Raji (cell line): ENCODE measurements around the gene PXT1.

Experiments used
- POLR2A ChIP-seq: IDR thresholded peaks from 2 replicates; pipeline ENCODE4 v1.6.1; 2011; ENCODE audit warnings: low read depth, low read length, control low read depth; ENCODE audit not compliant: insufficient read depth

PXT1 gene, protein sequence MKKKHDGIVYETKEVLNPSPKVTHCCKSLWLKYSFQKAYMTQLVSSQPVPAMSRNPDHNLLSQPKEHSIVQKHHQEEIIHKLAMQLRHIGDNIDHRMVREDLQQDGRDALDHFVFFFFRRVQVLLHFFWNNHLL

GRCh38 chr6:36442671-36443470 is at the start of gene PXT1, which contains the start of gene KCTD20:
TSS of gene PXT1 (minus strand) at chr6:36442854. CDS start at chr6:36426082, 16,772 bp downstream.
TSS of gene KCTD20 (plus strand) at chr6:36443000. CDS start at chr6:36470098, 27,098 bp downstream.
- TF ChIP-seq POLR2A = peak; percentile 80

DNA sequence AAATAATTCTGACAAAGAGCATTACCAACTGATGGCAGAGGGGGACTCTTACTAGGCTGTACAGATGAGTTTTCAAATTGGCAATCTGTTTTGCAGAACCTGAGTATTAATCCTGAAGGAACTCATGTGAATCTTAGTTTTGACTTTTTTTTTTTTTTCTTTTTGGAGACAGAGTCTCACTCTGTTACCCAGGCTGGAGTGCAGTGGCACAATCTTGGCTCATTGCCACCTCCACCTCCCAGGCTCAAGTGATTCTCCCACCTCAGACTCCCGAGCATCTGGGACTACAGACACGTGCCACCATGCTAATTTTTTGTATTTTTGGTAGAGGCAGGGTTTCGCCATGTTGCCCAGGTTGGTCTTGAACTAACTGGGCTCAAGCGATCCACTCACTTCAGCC is 49.4 kb upstream of the PXT1 start:
- no peak for TF ChIP-seq POLR2A

DNA sequence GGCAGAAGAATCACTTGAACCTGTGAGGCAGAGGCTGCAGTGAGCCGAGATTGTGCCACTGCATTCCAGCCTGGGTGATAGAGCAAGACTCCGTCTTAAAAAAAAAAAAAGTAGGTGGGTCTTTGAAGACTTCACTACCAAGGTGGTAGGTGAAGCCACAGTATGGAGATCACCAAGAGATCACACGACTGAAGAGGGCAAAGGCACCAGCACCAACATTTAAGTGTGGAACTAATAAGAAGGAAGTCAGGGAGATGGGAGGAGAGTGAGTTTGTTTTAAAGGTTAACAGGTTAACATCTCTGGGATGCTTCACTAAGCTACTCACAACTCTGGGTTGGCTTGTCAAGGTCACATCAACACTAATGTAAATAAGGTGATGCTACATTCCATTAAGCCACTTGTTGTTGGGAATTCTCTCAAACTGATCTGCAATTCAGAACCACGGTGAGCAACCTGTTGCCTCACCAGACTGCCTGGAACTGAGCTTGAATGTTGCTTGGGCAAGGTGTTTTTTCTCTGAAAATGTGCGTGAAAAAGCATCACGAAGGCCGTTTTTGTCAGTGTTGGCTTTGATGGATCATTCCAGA is 48.8 kb upstream of the PXT1 start:
- TF ChIP-seq POLR2A = no peak

DNA sequence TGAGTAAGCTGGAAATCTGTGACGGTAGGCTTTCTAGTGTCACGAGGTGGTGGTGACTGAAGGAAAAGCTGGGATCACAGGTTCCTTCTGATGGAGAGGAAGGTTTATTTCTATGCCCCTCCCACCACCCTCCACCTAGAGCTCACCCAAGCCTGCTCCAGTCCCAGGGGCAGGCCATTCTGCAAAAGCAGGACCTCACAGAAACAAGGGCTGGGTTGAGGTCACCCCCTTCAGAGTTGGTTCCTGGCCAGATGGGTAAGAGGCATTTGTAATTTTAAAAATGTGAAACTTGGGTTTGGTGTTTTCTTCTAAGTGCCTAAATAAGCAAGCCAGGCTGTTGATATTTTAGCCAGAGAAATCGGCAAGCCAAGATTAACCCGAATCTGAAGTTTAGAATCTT is 46.8 kb upstream of the PXT1 start:
- TF ChIP-seq POLR2A = no peak

DNA sequence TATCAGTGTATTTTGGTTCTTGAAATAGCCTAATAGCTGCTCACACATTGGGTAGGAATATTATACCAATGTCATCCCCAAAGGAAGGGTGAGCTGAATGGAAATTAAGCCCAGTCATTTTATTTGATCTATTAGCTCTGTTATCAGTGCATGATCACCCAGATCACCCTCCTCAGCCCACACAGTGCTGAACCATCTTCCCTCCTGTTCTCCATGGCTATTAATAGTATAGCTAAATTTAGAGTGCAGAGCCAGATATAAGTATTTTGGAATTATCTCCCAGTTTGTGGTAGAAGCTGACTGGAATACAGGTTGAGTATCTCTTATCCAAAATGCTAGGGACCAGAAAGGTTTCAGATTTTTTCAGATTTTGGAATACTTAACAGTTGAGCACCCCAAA is 45.6 kb upstream of the PXT1 start:
- no peak for TF ChIP-seq POLR2A

DNA sequence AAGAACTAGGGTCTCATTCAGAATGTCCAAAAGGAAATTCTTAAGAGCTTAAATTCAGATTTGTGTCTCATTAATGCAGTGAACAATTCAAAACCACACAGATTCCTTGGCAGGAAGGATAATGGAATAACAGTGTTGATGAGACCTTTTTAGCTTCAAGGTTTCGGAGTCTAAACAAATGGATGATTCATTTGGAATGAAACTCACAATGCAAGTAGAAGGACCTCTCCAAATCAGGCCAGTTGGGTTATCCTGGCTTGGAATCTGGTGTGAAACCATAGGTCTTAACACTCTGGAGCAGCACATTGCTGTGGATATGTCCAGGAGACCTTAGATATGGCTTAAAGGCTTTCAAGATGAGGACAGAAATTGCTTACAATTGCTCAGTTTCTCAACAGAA is 45.0 kb upstream of the PXT1 start:
- no peak for TF ChIP-seq POLR2A

DNA sequence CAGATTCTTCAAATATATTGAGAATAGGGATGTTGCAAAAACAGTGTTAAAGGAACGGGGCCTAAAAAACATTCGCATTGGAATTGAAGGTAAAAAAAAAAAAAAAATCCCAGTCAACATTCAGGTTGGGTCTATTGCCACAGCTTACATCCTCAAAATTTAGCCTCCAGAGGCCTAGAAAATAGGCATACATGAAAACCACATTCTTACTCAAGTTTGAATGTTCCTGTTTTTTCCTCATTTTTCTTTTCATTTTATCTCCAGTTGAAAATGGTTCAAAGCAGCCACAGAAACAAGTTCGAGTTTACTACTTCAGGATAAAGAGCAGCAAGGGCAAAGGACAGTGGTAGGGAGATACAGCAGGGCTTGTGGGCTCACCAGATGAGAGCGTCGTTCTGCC is 42.1 kb upstream of the PXT1 start:
- TF ChIP-seq POLR2A = no peak

DNA sequence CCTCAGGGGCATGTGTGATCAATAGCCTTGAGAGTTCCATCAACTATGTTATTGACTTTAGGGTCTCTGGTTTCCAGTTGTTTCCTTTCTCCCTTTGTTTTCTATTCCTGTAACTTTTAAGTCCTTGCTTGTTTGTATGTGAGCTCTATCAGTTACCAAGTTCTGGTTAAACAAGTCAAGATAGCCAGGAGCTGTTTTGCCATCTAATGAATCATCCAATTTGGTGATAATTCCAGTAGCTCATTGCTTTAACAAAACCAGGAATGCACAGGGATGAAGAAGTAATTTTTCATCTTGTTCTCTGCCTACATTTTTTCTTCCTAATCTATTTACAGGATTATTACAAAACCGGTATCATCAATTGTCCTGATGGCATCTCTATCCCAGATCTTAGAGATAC is 36.6 kb upstream of the PXT1 start:
- no peak for TF ChIP-seq POLR2A

GRCh38 chr6:36478051-36478526 is 35.4 kb upstream of the PXT1 start:
- no peak for TF ChIP-seq POLR2A

DNA sequence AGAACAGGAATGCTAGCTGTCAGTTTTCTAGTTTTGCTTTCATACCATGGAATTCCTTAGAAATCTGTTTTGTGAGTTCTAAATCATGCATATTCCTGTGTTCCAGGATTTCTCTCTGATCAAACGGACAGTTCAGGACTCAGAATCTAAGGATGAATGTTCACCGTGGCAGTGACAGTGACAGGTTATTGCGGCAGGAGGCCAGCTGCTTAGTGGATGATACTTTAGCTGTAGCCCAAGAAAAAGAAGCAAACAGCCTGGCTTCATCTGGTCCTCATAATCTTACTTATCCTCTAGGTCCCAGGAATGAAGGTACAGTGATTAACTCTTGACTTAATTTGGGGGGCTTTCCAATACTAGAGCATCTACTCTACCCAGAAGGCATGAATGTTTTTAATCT is 27.3 kb upstream of the PXT1 start:
- TF ChIP-seq POLR2A = no peak

GRCh38 chr6:36469148-36469661 is 26.6 kb upstream of the PXT1 start:
- no peak for TF ChIP-seq POLR2A

- no peak for TF ChIP-seq POLR2A
These were observed 25.0 kb upstream of the PXT1 start for GRCh38 chr6:36467625-36468024.

DNA sequence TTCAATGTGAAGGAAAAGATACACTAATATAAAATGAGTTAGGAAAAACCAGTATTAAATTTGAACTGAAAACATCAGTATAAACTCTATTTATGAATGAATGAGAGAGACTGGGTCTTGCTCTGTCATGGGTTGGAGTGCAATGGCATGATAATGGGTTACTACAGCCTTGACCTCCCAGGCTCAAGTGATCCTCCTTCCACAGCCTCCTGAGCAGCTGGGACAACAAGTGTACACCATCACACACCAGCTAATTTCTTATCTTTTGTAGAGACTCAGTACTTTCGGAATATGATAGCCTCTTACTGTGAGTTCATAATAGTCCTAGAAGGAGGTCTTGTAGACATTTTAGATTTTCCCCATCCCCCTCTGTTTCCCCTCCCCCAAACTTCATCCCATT is 21.6 kb upstream of the PXT1 start:
- TF ChIP-seq POLR2A = no peak

GRCh38 chr6:36463676-36464075 is 21.0 kb upstream of the PXT1 start:
- no peak for TF ChIP-seq POLR2A

DNA sequence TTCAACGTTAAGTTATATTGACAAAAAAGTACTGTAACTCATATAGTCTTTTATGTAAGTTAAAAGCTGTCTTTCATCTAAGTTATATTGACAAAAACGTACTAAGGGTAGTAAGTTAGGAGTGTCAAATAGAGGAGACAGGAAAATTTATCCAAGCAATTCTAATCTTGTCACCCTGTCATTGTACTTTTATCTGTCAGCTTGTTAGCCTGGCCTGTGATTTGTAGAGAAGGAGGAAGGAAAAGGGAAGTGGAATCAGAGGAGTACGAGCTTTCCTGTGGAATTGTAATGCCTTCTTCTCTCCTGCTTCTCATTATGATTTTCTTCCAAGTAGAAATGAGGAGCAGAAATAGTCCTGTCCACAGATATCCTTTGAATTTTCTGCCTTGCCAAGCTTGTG is 19.0 kb upstream of the PXT1 start:
- no peak for TF ChIP-seq POLR2A

- TF ChIP-seq POLR2A = no peak
These were observed 18.3 kb upstream of the PXT1 start for GRCh38 chr6:36460916-36461315.
